ENCODE data around the gene KIFAP3.

DNA sequence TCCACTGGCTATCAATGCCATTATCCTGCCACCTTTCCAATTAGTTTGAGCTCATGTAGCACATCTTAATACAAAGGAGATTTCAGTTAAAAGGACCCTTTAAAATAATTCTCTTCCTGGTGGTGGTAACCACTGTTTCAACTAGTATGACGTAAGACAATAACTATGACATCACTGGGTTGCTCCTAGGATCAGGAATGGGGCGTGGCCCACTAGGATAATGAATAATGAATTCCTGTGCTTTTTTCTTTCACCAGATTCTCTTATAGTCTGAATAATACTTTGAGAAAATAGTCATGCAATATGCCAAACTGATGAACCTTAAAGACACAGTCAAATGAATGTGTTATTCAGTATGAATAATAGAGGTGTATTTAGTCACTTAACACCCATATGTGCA is 10.6 kb upstream of the KIFAP3 start:
- TF ChIP-seq CTCF (IDR thresholded peaks at IDR 0.05; ENCODE audit: insufficient read depth, low read length, poor library complexity, severe bottlenecking): no peak
- no peak for TF ChIP-seq EZH2phosphoT487 (conservative IDR thresholded peaks at IDR 0.05; ENCODE audit: low read length)

Measured in SU-DHL-6 (cell line).